Mucosa of rectum (tissue), 2 donors: Measurements from ENCODE around the gene SLC13A1.
A peak's percentile ranks its signal among the peaks of the same experiment; 100 is the strongest.
"Not testable (repeated sequence)": the region's sequence is repeated elsewhere in the genome, so short reads cannot be mapped to it uniquely, and the experiment has no call there.

Experiments
- H3K27ac ChIP-seq, 2 donors: one replicate each; pipeline ENCODE4 v1.7.0; 2013; ENCODE audit warnings: inconsistent platforms in 2 of 2, low read depth in 2 of 2, low read length in 2 of 2
- H3K27me3 ChIP-seq, 2 donors: one replicate each; pipeline ENCODE4 v1.7.0; 2013; ENCODE audit warnings: low read length in 2 of 2; ENCODE audit not compliant: control insufficient read depth in 2 of 2, insufficient read depth in 2 of 2
- H3K36me3 ChIP-seq, 2 donors: one replicate each; pipeline ENCODE4 v1.7.0; 2013; ENCODE audit warnings: low read length in 2 of 2; ENCODE audit not compliant: control insufficient read depth in 2 of 2, insufficient read depth in 2 of 2
- H3K4me1 ChIP-seq, 2 donors: one replicate each; pipeline ENCODE4 v1.7.0; 2013; ENCODE audit warnings: low read length in 2 of 2, mild to moderate bottlenecking in 1 of 2; ENCODE audit not compliant: control insufficient read depth in 2 of 2, insufficient read depth in 2 of 2
- H3K4me3 ChIP-seq, 2 donors: one replicate each; pipeline ENCODE4 v1.7.0; 2013; ENCODE audit warnings: low read length in 2 of 2
- H3K9ac ChIP-seq, 2 donors: one replicate each; pipeline ENCODE4 v1.7.0; 2013; ENCODE audit warnings: low read length in 2 of 2, low read depth in 1 of 2, mild to moderate bottlenecking in 1 of 2
- H3K9me3 ChIP-seq, 2 donors: one replicate each; pipeline ENCODE4 v1.7.0; 2013; ENCODE audit warnings: low read length in 2 of 2; ENCODE audit not compliant: control insufficient read depth in 2 of 2
- donor health status: healthy.
- donor health status: Normal muscosa, but diverticular disease.

The SLC13A1 gene, protein sequence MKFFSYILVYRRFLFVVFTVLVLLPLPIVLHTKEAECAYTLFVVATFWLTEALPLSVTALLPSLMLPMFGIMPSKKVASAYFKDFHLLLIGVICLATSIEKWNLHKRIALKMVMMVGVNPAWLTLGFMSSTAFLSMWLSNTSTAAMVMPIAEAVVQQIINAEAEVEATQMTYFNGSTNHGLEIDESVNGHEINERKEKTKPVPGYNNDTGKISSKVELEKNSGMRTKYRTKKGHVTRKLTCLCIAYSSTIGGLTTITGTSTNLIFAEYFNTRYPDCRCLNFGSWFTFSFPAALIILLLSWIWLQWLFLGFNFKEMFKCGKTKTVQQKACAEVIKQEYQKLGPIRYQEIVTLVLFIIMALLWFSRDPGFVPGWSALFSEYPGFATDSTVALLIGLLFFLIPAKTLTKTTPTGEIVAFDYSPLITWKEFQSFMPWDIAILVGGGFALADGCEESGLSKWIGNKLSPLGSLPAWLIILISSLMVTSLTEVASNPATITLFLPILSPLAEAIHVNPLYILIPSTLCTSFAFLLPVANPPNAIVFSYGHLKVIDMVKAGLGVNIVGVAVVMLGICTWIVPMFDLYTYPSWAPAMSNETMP

DNA sequence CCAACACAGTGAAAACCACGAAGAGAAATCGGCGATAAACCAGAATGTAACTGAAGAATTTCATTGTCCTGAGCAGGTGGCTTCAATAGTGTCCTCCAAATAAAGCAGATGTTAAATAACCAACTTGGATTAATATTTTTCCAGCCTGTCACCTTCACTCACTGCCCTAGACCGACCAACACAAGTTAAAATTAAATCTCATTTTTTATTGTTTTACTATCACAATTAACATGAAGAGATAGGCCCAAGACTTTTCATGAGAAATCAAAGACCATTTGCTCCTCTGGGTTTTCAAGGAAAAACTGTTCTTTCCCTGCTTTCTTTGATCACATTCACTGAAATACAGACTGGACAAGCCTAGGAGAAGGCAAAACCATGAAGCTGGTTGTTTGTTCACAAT is at the start of gene SLC13A1:
Gene SLC13A1, minus strand, starts transcription at position 87 of the 400 bp plus-strand sequence. Its CDS starts 23 bp downstream, at position 64.
- Histone ChIP-seq H3K9ac (no peak within 1 kb of the TSS), H3K4me3 (peak within 1 kb of the TSS in 1 of 2 donors; percentile 9), H3K27me3 (no peaks in the 10 kb centered on the region), H3K4me1 (peaks cover 3 to 4% of the 10 kb centered on the region in 2 donors), H3K9me3 (no peaks in the 10 kb centered on the region), H3K27ac (no peak within 1 kb of the TSS), H3K36me3 (no peaks in the 10 kb centered on the region)

DNA sequence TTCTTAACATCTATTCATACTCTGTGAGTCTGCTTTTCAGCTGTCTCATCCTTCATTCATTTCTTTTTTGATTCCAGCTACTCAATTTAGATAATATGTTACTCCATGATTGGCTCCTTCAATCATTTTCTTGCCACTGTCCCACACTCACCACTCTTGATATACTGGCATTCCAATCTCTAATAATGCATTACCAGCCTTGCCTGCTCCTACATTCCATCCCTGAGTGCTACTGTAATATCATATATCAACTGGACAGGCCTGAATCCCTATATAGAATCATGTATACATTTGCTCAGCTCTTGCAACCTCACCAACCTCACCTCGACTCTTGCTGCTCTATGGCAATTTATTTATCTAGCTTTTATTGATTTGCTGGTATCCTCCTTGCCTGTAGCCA is 45.0 kb upstream of the SLC13A1 start:
- Histone ChIP-seq H3K9me3 (no peaks in the 10 kb centered on the region), H3K4me1 (peaks cover 0 to 2% of the 10 kb centered on the region in 2 donors), H3K36me3 (no peaks in the 10 kb centered on the region), H3K27me3 (no peaks in the 10 kb centered on the region), H3K27ac (no peak overlapping the region), H3K9ac (no peak overlapping the region), H3K4me3 (no peak overlapping the region)

DNA sequence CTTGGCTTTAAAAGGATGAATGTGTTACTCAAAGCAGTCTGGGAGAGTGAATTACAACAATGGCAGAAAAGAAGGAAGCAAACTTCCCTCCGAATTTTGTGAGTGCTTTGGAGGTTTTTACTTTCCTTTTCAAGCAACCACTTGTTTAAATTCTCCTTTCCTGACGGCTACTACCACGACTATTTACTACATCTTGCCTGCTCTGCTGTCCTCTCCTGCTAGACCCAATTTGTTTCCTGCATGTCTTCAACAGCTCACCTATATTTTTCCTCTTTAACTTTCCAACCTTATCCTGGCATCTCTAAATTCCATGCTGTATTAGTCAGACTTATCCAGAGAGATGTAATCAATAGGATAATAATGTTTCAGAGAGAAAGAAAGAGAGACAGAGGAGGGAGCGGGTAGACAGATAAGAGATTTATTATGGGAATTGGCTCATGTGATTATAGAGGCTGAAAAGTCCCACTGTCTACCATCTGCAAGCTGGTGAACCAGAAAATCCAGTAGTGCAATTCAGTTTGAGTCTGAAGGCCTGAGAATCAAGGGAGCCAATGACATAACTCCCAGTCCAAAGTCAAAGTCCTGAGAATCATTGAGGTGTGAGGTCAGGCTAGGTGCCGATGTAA is 42.8 kb upstream of the SLC13A1 start:
- H3K4me3 ChIP-seq: peak overlapping the region in 1 of 2 donors; percentile 22
- peaks cover 0 to 2% of the 10 kb centered on the region in 2 donors for H3K4me1 ChIP-seq
- H3K36me3 ChIP-seq: no peaks in the 10 kb centered on the region
- H3K27ac ChIP-seq: no peak overlapping the region
- no peaks in the 10 kb centered on the region for H3K9me3 ChIP-seq
- H3K27me3 ChIP-seq: no peaks in the 10 kb centered on the region
- H3K9ac ChIP-seq: no peak overlapping the region

DNA sequence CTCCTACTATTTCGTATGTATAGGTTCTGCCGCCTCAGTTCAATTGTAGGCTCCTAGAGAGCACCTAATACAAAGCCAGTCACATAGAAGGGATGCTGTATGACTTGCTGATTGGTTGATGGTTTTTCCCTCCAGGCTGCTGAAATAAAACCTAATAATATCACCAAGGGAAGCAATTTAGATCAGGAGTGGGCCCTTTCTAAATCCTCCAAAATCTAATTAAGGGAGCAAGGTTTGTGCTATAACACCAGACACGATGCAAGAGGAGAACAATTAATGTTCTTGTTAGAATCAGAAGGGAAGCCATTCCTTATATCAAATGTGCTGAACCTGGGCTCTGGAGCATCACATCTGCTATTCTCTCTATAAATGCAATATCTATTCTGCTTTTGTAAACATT is 42.0 kb upstream of the SLC13A1 start:
- H3K27me3 ChIP-seq: no peaks in the 10 kb centered on the region
- H3K9me3 ChIP-seq: no peaks in the 10 kb centered on the region
- H3K4me3 ChIP-seq: no peak overlapping the region
- H3K9ac ChIP-seq: no peak overlapping the region
- peaks cover 0 to 2% of the 10 kb centered on the region in 2 donors for H3K4me1 ChIP-seq
- H3K27ac ChIP-seq: no peak overlapping the region
- H3K36me3 ChIP-seq: no peaks in the 10 kb centered on the region

DNA sequence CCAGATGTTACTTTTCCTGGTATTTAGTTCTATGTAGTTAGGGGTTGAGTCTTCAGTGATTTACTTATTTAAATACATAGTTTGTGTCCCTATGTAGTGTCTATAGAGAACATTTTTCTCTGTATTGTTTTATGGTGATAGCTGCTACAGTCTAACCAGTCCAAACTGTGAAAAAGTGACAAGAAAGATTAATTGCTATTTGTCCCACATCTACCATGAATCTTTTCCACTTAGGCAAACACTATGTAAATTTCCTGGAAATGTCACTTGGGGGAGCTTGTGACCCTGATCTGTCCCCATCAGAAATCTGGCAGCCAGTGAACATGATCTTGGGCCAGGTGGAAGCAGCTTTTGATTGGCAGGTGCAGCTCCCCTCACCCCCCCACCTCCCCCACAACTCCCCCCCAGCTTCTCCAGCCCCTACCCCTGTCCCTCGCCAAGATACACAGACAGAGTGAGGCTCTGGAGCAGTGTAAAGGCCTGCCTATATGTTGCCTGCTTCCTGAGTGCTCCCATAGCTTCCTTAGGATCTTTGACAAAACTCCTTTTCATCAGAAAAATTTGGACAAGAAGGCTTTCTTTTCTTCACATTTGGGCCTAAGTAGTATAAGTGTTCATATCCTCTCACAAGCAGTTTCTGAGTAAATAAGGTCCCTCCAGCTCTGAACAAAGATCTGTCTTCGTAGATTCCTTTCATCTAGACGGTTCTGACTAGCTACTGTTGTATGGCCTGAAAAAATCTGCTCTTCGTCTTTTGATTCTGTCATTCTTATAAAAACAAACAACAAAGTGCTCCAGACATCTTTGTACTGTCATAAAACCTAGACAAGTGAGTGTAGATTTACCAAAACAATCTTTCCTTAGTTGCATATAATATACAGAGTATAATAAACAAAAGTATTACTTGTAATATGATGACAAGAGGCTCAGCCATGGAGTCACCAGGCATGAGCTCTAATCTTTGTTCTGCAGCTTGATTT is 31.5 kb upstream of the SLC13A1 start:
- H3K4me1 ChIP-seq: no peaks in the 10 kb centered on the region
- no peak overlapping the region for H3K4me3 ChIP-seq
- H3K27me3 ChIP-seq: no peaks in the 10 kb centered on the region
- H3K9ac ChIP-seq: no peak overlapping the region
- H3K9me3 ChIP-seq: no peaks in the 10 kb centered on the region
- H3K27ac ChIP-seq: no peak overlapping the region
- H3K36me3 ChIP-seq: no peaks in the 10 kb centered on the region

DNA sequence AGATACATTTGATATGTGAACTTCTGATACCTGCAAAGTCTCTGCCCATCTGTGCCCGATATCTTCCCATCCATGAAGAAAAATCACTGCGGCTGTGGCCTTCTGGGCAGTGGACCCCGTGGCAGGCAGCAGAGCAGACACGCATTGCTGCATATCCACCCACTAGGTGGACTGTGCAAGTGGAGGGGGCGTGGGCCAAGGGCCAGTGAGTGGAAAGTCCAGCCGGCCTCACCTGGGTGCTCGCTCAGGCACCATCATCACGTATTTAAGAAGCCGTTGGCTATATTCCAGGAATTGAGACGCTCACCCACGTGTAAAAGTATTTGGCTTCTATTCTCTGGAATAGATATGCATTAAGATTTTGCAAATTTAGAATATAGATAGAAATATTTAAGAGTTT is 30.8 kb upstream of the SLC13A1 start:
- Histone ChIP-seq H3K9me3 (no peaks in the 10 kb centered on the region), H3K36me3 (no peaks in the 10 kb centered on the region), H3K27me3 (no peaks in the 10 kb centered on the region), H3K27ac (no peak overlapping the region), H3K4me3 (no peak overlapping the region), H3K9ac (no peak overlapping the region), H3K4me1 (no peaks in the 10 kb centered on the region)

DNA sequence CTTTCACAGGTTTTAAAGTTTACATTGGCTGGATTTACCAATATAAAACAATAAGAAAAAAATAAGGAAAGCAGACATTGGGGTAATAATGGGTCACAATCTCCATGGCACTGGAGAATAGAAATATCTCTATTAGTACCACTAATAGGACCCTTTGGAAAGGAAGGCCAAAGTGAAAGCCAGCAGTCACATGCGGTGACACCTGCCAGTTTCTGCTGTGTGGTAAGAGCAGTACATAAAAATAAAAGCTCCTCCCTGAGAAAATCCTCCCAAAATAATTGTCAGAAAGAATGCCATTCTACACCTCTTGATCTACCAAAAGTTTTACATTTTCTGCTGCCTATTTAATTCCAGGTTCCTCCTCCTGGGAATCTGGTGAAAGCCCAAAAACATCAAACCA is 30.4 kb upstream of the SLC13A1 start:
- no peak overlapping the region for H3K9ac ChIP-seq
- H3K9me3 ChIP-seq: no peaks in the 10 kb centered on the region
- H3K27me3 ChIP-seq: no peaks in the 10 kb centered on the region
- H3K4me1 ChIP-seq: no peaks in the 10 kb centered on the region
- no peaks in the 10 kb centered on the region for H3K36me3 ChIP-seq
- no peak overlapping the region for H3K4me3 ChIP-seq
- H3K27ac ChIP-seq: no peak overlapping the region

DNA sequence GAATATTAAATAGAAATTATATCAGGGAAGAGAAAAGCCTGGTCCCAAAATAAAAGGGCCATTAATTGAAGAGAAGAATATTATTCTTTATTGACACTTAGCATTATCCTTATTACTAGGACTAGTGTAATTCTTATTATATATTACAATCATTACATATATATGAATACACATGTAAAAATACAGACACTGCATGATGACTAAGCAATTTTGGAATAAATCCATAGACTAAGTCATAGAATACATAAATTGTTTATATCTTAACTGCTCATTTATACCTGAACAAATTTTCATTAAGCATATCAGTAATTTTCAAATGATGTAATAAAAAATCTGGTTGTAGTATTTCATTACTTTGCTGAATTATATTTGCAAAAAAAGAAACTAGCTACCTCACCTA is 29.7 kb upstream of the SLC13A1 start:
- Histone ChIP-seq H3K9me3 (no peaks in the 10 kb centered on the region), H3K27me3 (no peaks in the 10 kb centered on the region), H3K4me3 (no peak overlapping the region), H3K27ac (no peak overlapping the region), H3K4me1 (no peaks in the 10 kb centered on the region), H3K36me3 (no peaks in the 10 kb centered on the region), H3K9ac (no peak overlapping the region)

DNA sequence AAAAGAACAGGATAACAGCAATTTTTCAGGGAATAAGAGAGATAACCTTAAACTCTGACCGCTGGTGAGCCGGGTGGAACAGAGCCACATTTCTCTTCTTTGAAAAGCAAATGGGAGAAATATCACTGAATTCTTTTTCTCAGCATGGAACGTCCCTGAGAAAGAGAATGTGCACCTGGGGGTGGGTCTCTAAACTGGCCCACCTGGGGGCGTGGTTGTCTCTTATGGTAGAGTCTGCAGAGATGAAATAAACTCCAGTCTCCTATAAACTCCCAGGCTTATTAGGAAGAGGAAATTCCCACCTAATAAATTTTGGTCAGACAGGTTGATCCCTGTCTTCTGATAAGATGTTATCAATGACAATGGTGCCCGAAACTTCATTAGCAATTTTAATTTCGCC is 27.9 kb upstream of the SLC13A1 start:
- H3K27me3 ChIP-seq, H3K4me3 ChIP-seq, H3K27ac ChIP-seq, H3K4me1 ChIP-seq, H3K9me3 ChIP-seq, H3K36me3 ChIP-seq, H3K9ac ChIP-seq: not testable (repeated sequence)
